Ishikawa (cell line): ENCODE measurements around the gene SLC25A42.

ENCODE experiments used
- CEBPB ChIP-seq: IDR thresholded peaks from 2 replicates; pipeline ENCODE4 v1.6.1; 2012
- EGR1 ChIP-seq: IDR thresholded peaks from 2 replicates; pipeline ENCODE4 v1.6.1; 2012
- MAX ChIP-seq: IDR thresholded peaks from 2 replicates; pipeline ENCODE4 v1.6.1; 2012
- TEAD4 ChIP-seq: IDR thresholded peaks from 2 replicates; pipeline ENCODE4 v1.6.1; 2012
- TF ChIP-seq, protein P1 (sequence below): IDR thresholded peaks from 2 replicates; pipeline ENCODE4 v1.6.1; 2012; ENCODE audit warnings: low read depth, mild to moderate bottlenecking

DNA sequence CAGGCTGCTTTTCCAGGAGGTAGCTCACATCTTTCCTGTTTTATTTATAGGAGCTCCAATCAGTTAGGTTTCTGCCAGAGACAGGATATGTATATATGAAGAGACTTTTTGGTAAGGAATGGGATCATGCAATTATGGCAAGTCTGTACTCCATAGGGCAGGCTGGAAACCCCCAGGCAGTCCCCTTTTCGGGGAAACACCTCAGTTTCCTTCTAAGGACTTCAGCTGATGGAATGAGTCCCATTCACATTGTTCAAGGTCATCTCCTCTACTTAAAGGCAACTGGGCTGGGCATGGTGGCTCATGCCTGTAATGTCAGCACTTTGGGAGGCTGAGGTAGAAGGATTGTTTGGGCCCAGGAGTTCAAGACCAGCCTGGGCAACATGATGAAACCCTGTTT, 10.9 kb upstream of the SLC25A42 start:
- TF ChIP-seq, protein P1, sequence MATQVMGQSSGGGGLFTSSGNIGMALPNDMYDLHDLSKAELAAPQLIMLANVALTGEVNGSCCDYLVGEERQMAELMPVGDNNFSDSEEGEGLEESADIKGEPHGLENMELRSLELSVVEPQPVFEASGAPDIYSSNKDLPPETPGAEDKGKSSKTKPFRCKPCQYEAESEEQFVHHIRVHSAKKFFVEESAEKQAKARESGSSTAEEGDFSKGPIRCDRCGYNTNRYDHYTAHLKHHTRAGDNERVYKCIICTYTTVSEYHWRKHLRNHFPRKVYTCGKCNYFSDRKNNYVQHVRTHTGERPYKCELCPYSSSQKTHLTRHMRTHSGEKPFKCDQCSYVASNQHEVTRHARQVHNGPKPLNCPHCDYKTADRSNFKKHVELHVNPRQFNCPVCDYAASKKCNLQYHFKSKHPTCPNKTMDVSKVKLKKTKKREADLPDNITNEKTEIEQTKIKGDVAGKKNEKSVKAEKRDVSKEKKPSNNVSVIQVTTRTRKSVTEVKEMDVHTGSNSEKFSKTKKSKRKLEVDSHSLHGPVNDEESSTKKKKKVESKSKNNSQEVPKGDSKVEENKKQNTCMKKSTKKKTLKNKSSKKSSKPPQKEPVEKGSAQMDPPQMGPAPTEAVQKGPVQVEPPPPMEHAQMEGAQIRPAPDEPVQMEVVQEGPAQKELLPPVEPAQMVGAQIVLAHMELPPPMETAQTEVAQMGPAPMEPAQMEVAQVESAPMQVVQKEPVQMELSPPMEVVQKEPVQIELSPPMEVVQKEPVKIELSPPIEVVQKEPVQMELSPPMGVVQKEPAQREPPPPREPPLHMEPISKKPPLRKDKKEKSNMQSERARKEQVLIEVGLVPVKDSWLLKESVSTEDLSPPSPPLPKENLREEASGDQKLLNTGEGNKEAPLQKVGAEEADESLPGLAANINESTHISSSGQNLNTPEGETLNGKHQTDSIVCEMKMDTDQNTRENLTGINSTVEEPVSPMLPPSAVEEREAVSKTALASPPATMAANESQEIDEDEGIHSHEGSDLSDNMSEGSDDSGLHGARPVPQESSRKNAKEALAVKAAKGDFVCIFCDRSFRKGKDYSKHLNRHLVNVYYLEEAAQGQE, result no peak
- TF ChIP-seq MAX (no peak), CEBPB (no peak), EGR1 (no peak), TEAD4 (no peak)
